GM12892 (cell line): ENCODE measurements around the gene MTERF4.

ENCODE experiments used
- POLR2A ChIP-seq: IDR thresholded peaks from 2 replicates; pipeline ENCODE4 v1.6.1; 2011; ENCODE audit warnings: low read depth, low read length, control low read depth
- POLR2AphosphoS5 ChIP-seq: IDR thresholded peaks from 2 replicates; pipeline ENCODE4 v1.6.1; 2011; ENCODE audit warnings: low read depth, low read length, control low read depth
- TAF1 ChIP-seq: IDR thresholded peaks from 2 replicates; pipeline ENCODE4 v1.6.1; 2011; ENCODE audit warnings: low read depth, mild to moderate bottlenecking, control low read depth, low read length, borderline replicate concordance

DNA sequence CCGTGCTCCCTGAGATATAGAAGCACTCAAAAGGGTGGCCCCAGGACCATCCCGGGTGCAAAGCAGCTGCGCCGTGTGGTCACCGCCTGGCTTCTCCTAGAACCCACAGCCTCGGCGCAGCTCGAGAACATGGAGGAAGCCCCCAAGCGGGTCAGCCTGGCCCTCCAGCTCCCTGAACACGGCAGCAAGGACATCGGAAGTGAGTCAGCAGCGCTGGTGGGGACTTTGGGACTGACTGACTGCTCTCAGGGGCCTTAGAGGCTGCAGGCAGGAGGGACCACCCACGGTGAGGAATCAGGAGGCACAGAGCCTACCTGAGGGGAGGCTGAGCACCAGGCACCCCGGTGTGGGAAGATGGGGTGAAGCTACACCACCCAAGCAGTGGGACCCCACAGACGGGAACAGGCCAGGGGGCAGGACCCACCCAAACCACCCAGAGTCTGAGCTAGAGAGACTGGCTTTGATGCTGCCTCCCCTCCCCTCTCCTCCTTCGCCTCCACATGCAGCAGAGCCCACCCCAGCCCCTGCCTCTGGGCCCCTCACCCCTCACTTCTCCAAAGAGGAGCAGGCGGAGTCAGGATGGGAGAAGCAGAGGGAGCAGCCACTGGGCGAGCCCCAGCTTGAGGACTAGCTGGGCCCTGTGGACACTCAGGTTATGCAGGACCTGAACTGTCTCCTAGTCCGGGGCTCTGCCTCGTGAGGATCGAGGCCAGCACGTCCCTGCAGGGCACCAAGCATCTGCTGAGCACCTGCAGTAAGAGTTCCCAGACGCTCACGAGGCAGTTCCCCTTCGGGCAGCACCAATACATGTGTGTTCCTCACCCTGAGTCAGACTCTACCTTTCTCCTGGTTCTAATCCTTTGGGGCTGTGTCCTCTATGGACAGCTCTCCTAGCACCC lies 28.7 kb downstream of the MTERF4 start:
- TF ChIP-seq POLR2AphosphoS5 (no peak), TAF1 (no peak), POLR2A (no peak)
